ENCODE data around the gene ADCY5. TPM values are rescaled to one million over a fixed set of nuclear protein-coding genes. Genes with fewer than 3 reads are reported as not detected.

ADCY5 gene
- polyA plus RNA-seq (2013, experiment 1 of 2): 2.2 TPM
- 2.2 TPM for polyA plus RNA-seq (2013, experiment 2 of 2)

DNA sequence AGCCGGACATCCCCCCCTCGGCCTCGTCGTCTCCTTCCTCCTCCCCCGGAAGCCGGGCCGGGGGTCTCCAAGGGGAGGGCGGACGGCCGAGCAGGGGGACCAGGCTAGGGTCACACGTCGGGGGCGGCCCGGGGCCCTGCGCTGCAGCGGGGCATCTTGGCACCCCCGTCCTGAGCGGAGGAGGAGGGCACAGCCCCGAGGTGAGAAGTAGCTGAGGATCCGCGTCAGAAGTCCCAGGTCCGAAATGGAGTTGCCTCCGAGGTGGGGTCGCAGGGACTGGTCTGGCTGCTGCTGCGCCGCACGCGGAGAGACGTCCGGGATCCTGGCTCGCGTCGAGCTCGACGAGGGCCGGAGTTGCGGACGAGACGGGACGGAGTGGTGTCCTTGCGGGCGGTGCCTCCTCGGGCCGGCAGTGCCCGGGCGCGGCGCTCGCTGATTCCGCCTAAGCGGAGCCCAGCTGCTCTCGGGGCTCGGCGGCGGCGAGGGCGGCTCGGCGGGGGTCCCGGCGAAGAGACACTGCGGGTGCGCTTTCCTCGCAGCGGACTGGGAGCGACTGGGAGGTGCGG lies at the start of gene ADCY5:
TSS of gene ADCY5 (minus strand) at position 555 of the 566 bp plus-strand sequence. CDS start at position 10, 545 bp downstream.
- DNase-seq (ENCODE audit: low spot score): peak; percentile 18
- no peak within 1 kb of the TSS for H2BK5ac ChIP-seq (ENCODE audit: low read length)
- H3K4me3 ChIP-seq (ENCODE audit: low read length in 2 of 2): peak within 1 kb of the TSS; percentile 55 to 89
- H4K8ac ChIP-seq (ENCODE audit: low read depth, low read length): no peak within 1 kb of the TSS
- H3K18ac ChIP-seq (ENCODE audit: low read length): peak within 1 kb of the TSS; percentile 97
- peak within 1 kb of the TSS; percentile 74 for H3K9ac ChIP-seq (ENCODE audit: low read depth, low read length, poor library complexity)
- peaks cover 9 to 75% (median 35%) of the 10 kb centered on the region in 3 experiments for H3K27me3 ChIP-seq (ENCODE audit: control insufficient read depth in 3 of 3, insufficient read depth in 3 of 3, low read depth in 1 of 3, low read length in 3 of 3)
- peak within 1 kb of the TSS; percentile 100 for H2AFZ ChIP-seq (ENCODE audit: low read length)
- H3K4me1 ChIP-seq (ENCODE audit: control insufficient read depth in 2 of 2, insufficient read depth in 1 of 2, low read depth in 1 of 2, low read length in 2 of 2): peaks cover 0 to 5% of the 10 kb centered on the region in 2 donors
- no peak within 1 kb of the TSS for H4K91ac ChIP-seq (ENCODE audit: low read depth, low read length, poor library complexity)
- H2BK12ac ChIP-seq (ENCODE audit: low read length): no peak within 1 kb of the TSS
- H3K79me1 ChIP-seq (ENCODE audit: low read depth, low read length): no peaks in the 10 kb centered on the region
- no CpG with 5 or more reads among the region's 67 CpGs for WGBS, 2 donors (ENCODE audit: extremely low coverage in 2 of 2, insufficient read length in 2 of 2, insufficient replicate concordance in 1 of 2)
- peaks cover 0 to 2% of the 10 kb centered on the region in 2 donors for H3K9me3 ChIP-seq (replicated peaks in 1 of 2; ENCODE audit: control insufficient read depth in 2 of 2, insufficient read depth in 1 of 2, low read depth in 1 of 2, low read length in 2 of 2)
- no peaks in the 10 kb centered on the region for H3K36me3 ChIP-seq (replicated peaks in 1 of 2; ENCODE audit: control insufficient read depth in 2 of 2, insufficient read depth in 2 of 2, low read length in 2 of 2)
- no peak within 1 kb of the TSS for H3K14ac ChIP-seq (ENCODE audit: low read length)
- no peak within 1 kb of the TSS for H2BK15ac ChIP-seq (ENCODE audit: low read length)
- H3K4ac ChIP-seq (ENCODE audit: low read length): no peak within 1 kb of the TSS
- peak within 1 kb of the TSS; percentile 86 for H3K23ac ChIP-seq (ENCODE audit: low read depth, low read length, poor library complexity)
- H2BK120ac ChIP-seq (ENCODE audit: low read depth, low read length): no peak within 1 kb of the TSS
- peak within 1 kb of the TSS; percentile 96 for H3K4me2 ChIP-seq (ENCODE audit: insufficient read depth, low read length, poor library complexity, severe bottlenecking)
- no peak within 1 kb of the TSS for H3K27ac ChIP-seq (replicated peaks; ENCODE audit: low read length)
- H2AK5ac ChIP-seq (ENCODE audit: low read depth, low read length): no peak within 1 kb of the TSS

- Histone ChIP-seq H2AK5ac (ENCODE audit: low read depth, low read length) (no peak overlapping the region), H3K9ac (ENCODE audit: low read depth, low read length, poor library complexity) (no peak overlapping the region), H2BK12ac (ENCODE audit: low read length) (no peak overlapping the region), H3K14ac (ENCODE audit: low read length) (no peak overlapping the region), H2AFZ (ENCODE audit: low read length) (no peak overlapping the region), H3K4me1 (ENCODE audit: control insufficient read depth in 2 of 2, insufficient read depth in 1 of 2, low read depth in 1 of 2, low read length in 2 of 2) (peaks cover 0 to 6% of the 10 kb centered on the region in 2 donors), H2BK120ac (ENCODE audit: low read depth, low read length) (no peak overlapping the region), H3K4ac (ENCODE audit: low read length) (no peak overlapping the region), H3K79me1 (ENCODE audit: low read depth, low read length) (no peaks in the 10 kb centered on the region), H3K9me3 (replicated peaks in 1 of 2; ENCODE audit: control insufficient read depth in 2 of 2, insufficient read depth in 1 of 2, low read depth in 1 of 2, low read length in 2 of 2) (no peaks in the 10 kb centered on the region), H2BK15ac (ENCODE audit: low read length) (no peak overlapping the region), H3K23ac (ENCODE audit: low read depth, low read length, poor library complexity) (no peak overlapping the region), H3K4me2 (ENCODE audit: insufficient read depth, low read length, poor library complexity, severe bottlenecking) (no peak overlapping the region), H3K4me3 (ENCODE audit: low read length in 2 of 2) (no peak overlapping the region), H3K27ac (replicated peaks; ENCODE audit: low read length) (no peak overlapping the region), H3K27me3 (ENCODE audit: control insufficient read depth in 3 of 3, insufficient read depth in 3 of 3, low read depth in 1 of 3, low read length in 3 of 3) (no peaks in the 10 kb centered on the region), H3K18ac (ENCODE audit: low read length) (no peak overlapping the region), H4K91ac (ENCODE audit: low read depth, low read length, poor library complexity) (no peak overlapping the region), H3K36me3 (replicated peaks in 1 of 2; ENCODE audit: control insufficient read depth in 2 of 2, insufficient read depth in 2 of 2, low read length in 2 of 2) (peaks cover 0 to 55% of the 10 kb centered on the region in 2 donors), H2BK5ac (ENCODE audit: low read length) (no peak overlapping the region), H4K8ac (ENCODE audit: low read depth, low read length) (no peak overlapping the region)
- no peak for DNase-seq (ENCODE audit: low spot score)
- no CpG with 5 or more reads among the region's 4 CpGs for WGBS, 2 donors (ENCODE audit: extremely low coverage in 2 of 2, insufficient read length in 2 of 2, insufficient replicate concordance in 1 of 2)
Observed at GRCh38 chr3:123493912-123494311, 45.0 kb upstream of the ADCY5 start.

DNA sequence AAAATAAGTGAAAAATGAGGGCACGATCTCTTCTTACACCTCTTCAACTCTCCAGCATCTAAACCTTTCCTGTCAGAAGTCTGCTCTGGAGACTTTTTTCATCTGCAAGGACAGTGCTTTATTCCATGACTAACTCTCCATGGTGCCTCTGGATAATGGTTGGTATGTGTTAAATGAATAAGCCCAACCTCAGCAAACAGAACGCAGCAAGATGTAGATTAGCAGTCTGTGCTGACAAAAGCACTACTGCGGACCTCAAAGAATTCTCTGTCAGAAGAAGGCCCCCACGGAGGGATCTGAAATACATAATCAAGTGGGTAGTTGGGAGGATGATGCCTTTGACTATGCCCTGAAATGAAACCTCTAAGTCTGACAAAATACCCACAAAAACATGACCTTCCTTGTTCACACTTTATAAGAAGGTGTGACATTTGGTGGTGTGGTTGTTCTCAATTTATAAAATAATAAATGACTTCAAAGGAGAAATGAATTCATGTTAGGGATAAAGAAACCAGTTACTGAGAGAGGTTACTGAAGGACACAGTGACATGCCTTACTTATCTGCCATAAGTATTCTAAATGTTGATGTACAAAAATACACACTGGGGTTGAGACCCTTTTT lies 43.2 kb upstream of the ADCY5 start:
- Histone ChIP-seq H3K27ac (replicated peaks; ENCODE audit: low read length) (no peak overlapping the region), H3K23ac (ENCODE audit: low read depth, low read length, poor library complexity) (no peak overlapping the region), H2AFZ (ENCODE audit: low read length) (no peak overlapping the region), H3K9me3 (replicated peaks in 1 of 2; ENCODE audit: control insufficient read depth in 2 of 2, insufficient read depth in 1 of 2, low read depth in 1 of 2, low read length in 2 of 2) (no peaks in the 10 kb centered on the region), H2AK5ac (ENCODE audit: low read depth, low read length) (no peak overlapping the region), H3K4ac (ENCODE audit: low read length) (no peak overlapping the region), H3K4me3 (ENCODE audit: low read length in 2 of 2) (no peak overlapping the region), H3K14ac (ENCODE audit: low read length) (no peak overlapping the region), H3K9ac (ENCODE audit: low read depth, low read length, poor library complexity) (no peak overlapping the region), H2BK12ac (ENCODE audit: low read length) (no peak overlapping the region), H3K36me3 (replicated peaks in 1 of 2; ENCODE audit: control insufficient read depth in 2 of 2, insufficient read depth in 2 of 2, low read length in 2 of 2) (peaks cover 0 to 38% of the 10 kb centered on the region in 2 donors), H3K18ac (ENCODE audit: low read length) (no peak overlapping the region), H3K4me1 (ENCODE audit: control insufficient read depth in 2 of 2, insufficient read depth in 1 of 2, low read depth in 1 of 2, low read length in 2 of 2) (peaks cover 0 to 6% of the 10 kb centered on the region in 2 donors), H4K8ac (ENCODE audit: low read depth, low read length) (no peak overlapping the region), H3K79me1 (ENCODE audit: low read depth, low read length) (no peaks in the 10 kb centered on the region), H3K4me2 (ENCODE audit: insufficient read depth, low read length, poor library complexity, severe bottlenecking) (no peak overlapping the region), H3K27me3 (ENCODE audit: control insufficient read depth in 3 of 3, insufficient read depth in 3 of 3, low read depth in 1 of 3, low read length in 3 of 3) (no peaks in the 10 kb centered on the region), H4K91ac (ENCODE audit: low read depth, low read length, poor library complexity) (no peak overlapping the region), H2BK15ac (ENCODE audit: low read length) (no peak overlapping the region), H2BK120ac (ENCODE audit: low read depth, low read length) (no peak overlapping the region), H2BK5ac (ENCODE audit: low read length) (no peak overlapping the region)
- DNase-seq (ENCODE audit: low spot score): no peak
- no CpG with 5 or more reads among the region's 4 CpGs for WGBS, 2 donors (ENCODE audit: extremely low coverage in 2 of 2, insufficient read length in 2 of 2, insufficient replicate concordance in 1 of 2)

- H3K14ac ChIP-seq (ENCODE audit: low read length): no peak overlapping the region
- DNase-seq (ENCODE audit: low spot score): peak; percentile 55
- H3K4ac ChIP-seq (ENCODE audit: low read length): no peak overlapping the region
- H2AK5ac ChIP-seq (ENCODE audit: low read depth, low read length): no peak overlapping the region
- no peaks in the 10 kb centered on the region for H3K9me3 ChIP-seq (replicated peaks in 1 of 2; ENCODE audit: control insufficient read depth in 2 of 2, insufficient read depth in 1 of 2, low read depth in 1 of 2, low read length in 2 of 2)
- H3K4me1 ChIP-seq (ENCODE audit: control insufficient read depth in 2 of 2, insufficient read depth in 1 of 2, low read depth in 1 of 2, low read length in 2 of 2): peaks cover 0 to 6% of the 10 kb centered on the region in 2 donors
- no peak overlapping the region for H4K91ac ChIP-seq (ENCODE audit: low read depth, low read length, poor library complexity)
- H3K27ac ChIP-seq (replicated peaks; ENCODE audit: low read length): no peak overlapping the region
- WGBS, 2 donors (ENCODE audit: extremely low coverage in 2 of 2, insufficient read length in 2 of 2, insufficient replicate concordance in 1 of 2): no CpG with 5 or more reads among the region's 8 CpGs
- no peak overlapping the region for H2BK12ac ChIP-seq (ENCODE audit: low read length)
- no peak overlapping the region for H3K18ac ChIP-seq (ENCODE audit: low read length)
- H3K23ac ChIP-seq (ENCODE audit: low read depth, low read length, poor library complexity): no peak overlapping the region
- H3K4me2 ChIP-seq (ENCODE audit: insufficient read depth, low read length, poor library complexity, severe bottlenecking): no peak overlapping the region
- no peaks in the 10 kb centered on the region for H3K27me3 ChIP-seq (ENCODE audit: control insufficient read depth in 3 of 3, insufficient read depth in 3 of 3, low read depth in 1 of 3, low read length in 3 of 3)
- H2BK5ac ChIP-seq (ENCODE audit: low read length): no peak overlapping the region
- H2BK15ac ChIP-seq (ENCODE audit: low read length): no peak overlapping the region
- H2AFZ ChIP-seq (ENCODE audit: low read length): no peak overlapping the region
- no peak overlapping the region for H2BK120ac ChIP-seq (ENCODE audit: low read depth, low read length)
- H3K79me1 ChIP-seq (ENCODE audit: low read depth, low read length): no peaks in the 10 kb centered on the region
- H3K36me3 ChIP-seq (replicated peaks in 1 of 2; ENCODE audit: control insufficient read depth in 2 of 2, insufficient read depth in 2 of 2, low read length in 2 of 2): peaks cover 0 to 20% of the 10 kb centered on the region in 2 donors
- no peak overlapping the region for H3K9ac ChIP-seq (ENCODE audit: low read depth, low read length, poor library complexity)
- H4K8ac ChIP-seq (ENCODE audit: low read depth, low read length): no peak overlapping the region
- H3K4me3 ChIP-seq (ENCODE audit: low read length in 2 of 2): no peak overlapping the region
Observed at GRCh38 chr3:123489400-123490004, 40.6 kb upstream of the ADCY5 start.

Data from neuronal stem cell (in vitro differentiated cells).